ENCODE data around the gene ORM1. TPM values are rescaled to one million over a fixed set of nuclear protein-coding genes. Genes with fewer than 3 reads are reported as not detected.
"Not testable (repeated sequence)": the region's sequence is repeated elsewhere in the genome, so short reads cannot be mapped to it uniquely, and the experiment has no call there.

Gene ORM1
- polyA plus RNA-seq, 4 donors, result 0.30 to 0.34 TPM; not detected in 2

DNA sequence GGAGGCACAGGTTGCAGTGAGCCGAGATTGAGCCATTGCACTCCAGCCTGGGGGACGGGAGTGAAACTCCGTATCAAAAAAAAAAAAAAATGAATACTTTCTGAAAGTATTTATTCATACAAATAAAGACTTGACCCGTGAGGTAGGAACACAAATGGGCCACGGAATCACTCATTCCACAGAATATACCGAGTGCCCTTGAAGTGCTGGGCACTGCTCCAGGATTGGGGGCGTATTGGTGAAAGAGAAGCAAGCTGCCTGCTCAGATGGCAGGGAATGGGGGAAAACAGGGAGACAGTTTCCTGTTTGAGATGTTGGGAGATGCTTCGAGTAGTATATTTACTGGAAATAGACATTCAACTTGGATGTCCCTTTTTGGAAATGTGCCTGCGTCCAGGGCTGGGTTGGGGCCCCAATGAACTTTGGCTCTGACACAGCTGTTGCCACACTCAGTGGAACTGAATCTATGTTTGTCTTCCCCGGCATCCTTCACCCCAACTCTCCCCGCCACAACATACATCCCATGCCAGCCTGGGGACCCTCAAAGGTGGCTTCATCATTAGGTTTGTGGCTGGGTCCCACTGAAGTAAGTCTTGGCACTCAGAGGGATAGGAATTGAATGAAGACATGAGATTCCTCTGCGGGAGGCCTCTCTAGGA lies 609 bp upstream of the ORM1 start:
- DNase-seq (ENCODE audit: low read depth in 4 of 4, low spot score in 3 of 4), result not testable (repeated sequence)

DNA sequence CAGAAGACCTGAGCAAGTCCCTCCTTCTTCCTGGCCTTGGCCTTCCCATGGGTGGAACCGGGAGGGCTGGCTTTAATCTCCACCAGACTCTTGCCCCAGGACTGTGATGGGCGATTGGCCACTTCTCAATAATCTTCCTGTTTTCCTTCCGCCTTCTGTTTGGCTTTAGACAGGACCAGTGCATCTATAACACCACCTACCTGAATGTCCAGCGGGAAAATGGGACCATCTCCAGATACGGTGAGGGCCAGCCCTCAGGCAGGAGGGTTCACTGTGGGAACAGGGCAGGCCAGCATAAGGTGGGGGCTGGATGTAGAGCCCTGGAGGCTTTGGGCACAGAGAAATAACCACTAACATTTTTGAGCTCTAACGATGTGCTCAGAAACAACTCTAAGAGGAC lies 951 bp downstream of the ORM1 start:
- DNase-seq (ENCODE audit: low read depth in 4 of 4, low spot score in 3 of 4), result not testable (repeated sequence)

DNA sequence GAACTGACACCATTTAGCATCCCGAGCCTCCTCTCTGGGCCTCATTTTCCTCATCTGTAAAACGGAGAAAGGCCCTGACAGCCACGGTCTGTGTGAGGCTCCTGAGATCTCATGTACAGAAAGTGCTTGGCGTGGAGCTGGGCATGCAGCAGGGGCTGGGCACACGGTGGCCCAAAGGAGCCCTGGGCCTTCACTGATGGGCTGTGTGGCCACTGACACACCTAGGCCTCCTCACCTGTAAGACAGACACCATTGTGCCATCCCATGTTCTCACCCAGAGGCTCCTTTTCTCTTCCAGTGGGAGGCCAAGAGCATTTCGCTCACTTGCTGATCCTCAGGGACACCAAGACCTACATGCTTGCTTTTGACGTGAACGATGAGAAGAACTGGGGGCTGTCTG lies 1.6 kb downstream of the ORM1 start:
- DNase-seq (ENCODE audit: low read depth in 4 of 4, low spot score in 3 of 4), result no peak

DNA sequence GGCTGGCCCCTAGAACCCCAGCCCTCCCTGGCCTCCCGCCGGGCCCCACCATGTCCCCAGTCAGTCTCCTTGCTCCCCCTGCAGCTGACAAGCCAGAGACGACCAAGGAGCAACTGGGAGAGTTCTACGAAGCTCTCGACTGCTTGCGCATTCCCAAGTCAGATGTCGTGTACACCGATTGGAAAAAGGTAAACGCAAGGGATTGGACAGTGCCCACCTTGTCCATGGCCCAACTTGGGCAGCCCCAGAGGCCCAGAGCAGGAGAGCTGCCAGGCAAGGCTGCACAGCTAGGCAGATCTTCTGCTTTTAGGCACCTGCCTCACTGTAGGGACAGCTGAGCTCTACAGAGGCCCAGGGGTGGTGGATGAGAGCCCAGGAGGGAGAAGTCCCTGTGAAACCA lies 2.1 kb downstream of the ORM1 start:
- DNase-seq (ENCODE audit: low read depth in 4 of 4, low spot score in 3 of 4), result not testable (repeated sequence)

DNA sequence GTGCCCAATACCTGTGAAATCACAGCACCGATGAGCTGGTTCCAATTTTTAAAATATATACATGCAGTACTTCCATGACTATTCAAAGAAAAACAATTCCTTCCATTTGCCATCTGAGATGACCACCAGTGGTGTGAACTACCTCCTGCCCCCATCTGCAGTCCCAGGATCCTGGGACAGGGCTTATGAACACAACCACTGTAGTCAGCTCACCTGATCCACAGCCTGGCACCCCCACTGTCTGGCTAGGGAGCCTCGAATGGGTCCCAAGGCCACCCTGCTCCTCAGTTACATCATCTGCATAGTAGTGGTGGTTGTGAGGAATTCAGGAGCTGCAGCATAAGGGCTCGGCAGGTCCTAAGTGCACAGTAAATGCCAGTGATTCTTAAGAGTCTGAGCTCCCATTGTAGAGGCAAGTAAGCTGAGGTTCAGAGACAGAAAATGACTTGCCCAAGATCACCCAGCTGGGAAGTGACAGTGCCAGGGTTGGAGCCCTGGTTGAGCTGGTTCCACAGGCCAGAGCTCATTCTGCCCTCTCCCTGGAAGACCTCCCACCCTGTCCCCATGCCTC lies 2.9 kb downstream of the ORM1 start:
- not testable (repeated sequence) for DNase-seq (ENCODE audit: low read depth in 4 of 4, low spot score in 3 of 4)

DNA sequence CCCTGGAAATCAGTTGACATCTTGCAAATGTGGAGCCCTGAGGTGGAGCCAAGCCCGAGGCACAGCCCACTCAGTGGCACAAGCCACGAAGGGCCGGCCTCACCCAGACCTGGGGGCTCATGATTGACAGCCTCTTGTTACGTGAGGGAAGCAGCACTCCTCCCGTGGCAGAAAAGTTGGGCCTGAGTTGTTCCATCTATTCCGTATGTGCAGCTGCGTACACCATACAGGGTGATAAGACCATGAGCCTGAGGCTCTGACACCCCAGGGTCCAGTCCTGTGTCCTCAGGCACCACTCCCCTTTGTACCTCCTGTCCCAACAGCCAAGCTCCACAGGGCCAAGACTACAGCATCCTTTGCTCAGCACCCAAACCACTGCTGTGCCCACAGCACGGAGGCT lies 4.9 kb downstream of the ORM1 start:
- DNase-seq (ENCODE audit: low read depth in 4 of 4, low spot score in 3 of 4), result no peak

DNA sequence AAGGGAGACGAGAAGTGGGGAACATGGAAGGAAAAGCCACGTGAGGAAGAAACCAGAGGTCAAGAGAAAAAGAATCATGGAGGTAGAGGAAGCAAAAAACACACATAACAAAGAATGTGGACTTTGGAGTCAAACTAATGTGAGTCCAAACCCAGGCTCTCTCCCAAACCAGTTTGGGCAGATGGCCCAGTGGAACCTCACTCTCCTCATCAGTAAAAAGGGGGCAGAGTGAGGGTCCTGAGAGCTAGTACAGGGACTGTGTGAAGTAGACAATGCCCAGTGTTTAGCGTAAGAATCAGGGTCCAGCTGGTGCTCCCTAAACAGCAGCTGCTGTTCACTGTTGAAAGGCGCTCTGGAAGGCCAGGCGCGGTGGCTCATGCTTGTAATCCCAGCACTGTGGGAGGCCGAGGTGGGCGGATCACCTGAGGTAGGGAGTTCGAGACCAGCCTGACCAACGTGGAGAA lies 5.5 kb downstream of the ORM1 start:
- DNase-seq (ENCODE audit: low read depth in 4 of 4, low spot score in 3 of 4), result not testable (repeated sequence)

DNA sequence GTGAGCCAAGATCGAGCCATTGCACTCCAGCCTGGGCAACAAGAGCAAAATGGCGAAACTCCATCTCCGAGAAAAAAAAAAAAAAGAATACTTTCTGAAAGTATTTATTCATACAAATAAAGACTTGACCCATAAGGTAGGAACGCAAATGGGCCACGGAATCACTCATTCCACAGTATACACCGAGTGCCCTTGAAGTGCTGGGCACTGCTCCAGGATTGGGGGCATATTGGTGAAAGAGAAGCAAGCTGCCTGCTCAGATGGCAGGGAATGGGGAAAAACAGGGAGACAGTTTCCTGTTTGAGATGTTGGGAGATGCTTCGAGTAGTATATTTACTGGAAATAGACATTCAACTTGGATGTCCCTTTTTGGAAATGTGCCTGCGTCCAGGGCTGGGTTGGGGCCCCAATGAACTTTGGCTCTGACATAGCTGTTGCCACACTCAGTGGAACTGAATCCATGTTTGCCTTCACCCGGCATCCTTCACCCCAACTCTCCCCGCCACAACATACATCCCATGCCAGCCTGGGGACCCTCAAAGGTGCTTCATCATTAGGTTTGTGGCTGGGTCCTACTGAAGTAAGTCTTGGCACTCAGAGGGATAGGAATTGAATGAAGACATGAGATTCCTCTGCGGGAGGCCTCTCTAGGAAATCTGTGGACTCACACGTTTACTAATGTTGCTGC lies 6.2 kb downstream of the ORM1 start:
- DNase-seq (ENCODE audit: low read depth in 4 of 4, low spot score in 3 of 4), result not testable (repeated sequence)

GRCh38 chr9:114329625-114330022 lies 6.7 kb downstream of the ORM1 start, which contains the start of gene ORM2:
Gene ORM2 (plus strand): TSS chr9:114329869. CDS start chr9:114329905, 36 bp downstream.
- not testable (repeated sequence) for DNase-seq (ENCODE audit: low read depth in 4 of 4, low spot score in 3 of 4)

- no peak for DNase-seq (ENCODE audit: low read depth in 4 of 4, low spot score in 3 of 4)
Observed at GRCh38 chr9:114330636-114331035, 7.7 kb downstream of the ORM1 start.

DNA sequence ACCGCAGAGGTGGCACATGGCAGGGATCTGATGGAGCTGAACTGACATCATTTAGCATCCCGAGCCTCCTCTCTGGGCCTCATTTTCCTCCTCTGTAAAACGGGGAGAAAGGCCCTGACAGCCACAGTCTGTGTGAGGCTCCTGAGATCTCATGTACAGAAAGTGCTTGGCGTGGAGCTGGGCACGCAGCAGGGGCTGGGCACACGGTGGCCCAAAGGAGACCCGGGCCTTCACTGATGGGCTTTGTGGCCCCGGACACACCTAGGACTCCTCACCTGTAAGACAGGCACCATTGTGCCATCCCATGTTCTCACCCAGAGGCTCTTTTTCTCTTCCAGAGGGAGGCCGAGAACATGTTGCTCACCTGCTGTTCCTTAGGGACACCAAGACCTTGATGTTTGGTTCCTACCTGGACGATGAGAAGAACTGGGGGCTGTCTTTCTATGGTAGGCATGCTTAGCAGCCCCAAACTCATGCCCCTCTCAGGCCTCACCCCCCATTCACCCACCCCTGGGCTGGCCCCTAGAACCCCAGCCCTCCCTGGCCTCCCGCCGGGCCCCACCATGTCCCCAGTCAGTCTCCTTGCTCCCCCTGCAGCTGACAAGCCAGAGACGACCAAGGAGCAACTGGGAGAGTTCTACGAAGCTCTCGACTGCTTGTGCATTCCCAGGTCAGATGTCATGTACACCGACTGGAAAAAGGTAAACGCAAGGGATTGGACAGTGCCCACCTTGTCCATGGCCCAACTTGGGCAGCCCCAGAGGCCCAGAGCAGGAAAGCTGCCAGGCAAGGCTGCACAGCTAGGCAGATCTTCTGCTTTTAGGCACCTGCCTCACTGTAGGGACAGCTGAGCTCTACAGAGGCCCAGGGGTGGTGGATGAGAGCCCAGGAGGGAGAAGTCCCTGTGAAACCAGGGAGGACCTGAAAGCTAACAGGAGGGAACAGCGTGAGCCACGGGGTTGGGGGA lies 8.6 kb downstream of the ORM1 start:
- not testable (repeated sequence) for DNase-seq (ENCODE audit: low read depth in 4 of 4, low spot score in 3 of 4)

GRCh38 chr9:114332474-114333040 lies 9.7 kb downstream of the ORM1 start:
- DNase-seq (ENCODE audit: low read depth in 4 of 4, low spot score in 3 of 4), result not testable (repeated sequence)

GRCh38 chr9:114333718-114334117 lies 10.8 kb downstream of the ORM1 start:
- DNase-seq (ENCODE audit: low read depth in 4 of 4, low spot score in 3 of 4), result not testable (repeated sequence)

DNA sequence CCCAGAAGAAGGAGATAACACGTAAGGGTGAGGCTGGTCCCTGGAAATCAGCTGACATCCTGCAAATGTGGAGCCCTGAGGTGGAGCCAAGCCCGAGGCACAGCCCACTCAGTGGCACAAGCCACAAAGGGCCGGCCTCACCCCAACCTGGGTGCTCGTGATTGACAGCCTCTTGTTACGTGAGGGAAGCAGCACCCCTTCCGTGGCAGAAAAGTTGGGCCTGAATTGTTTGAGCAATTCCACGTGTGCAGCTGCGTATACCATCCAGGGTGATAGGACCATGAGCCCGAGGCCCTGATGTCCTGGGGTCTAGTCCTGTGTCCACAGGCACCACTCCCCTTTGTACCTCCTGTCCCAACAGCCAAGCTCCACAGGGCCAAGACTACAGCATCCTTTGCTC lies 11.6 kb downstream of the ORM1 start:
- no peak for DNase-seq (ENCODE audit: low read depth in 4 of 4, low spot score in 3 of 4)

- DNase-seq (ENCODE audit: low read depth in 4 of 4, low spot score in 3 of 4), result no peak
Observed at GRCh38 chr9:114335745-114336144, 12.8 kb downstream of the ORM1 start.

DNA sequence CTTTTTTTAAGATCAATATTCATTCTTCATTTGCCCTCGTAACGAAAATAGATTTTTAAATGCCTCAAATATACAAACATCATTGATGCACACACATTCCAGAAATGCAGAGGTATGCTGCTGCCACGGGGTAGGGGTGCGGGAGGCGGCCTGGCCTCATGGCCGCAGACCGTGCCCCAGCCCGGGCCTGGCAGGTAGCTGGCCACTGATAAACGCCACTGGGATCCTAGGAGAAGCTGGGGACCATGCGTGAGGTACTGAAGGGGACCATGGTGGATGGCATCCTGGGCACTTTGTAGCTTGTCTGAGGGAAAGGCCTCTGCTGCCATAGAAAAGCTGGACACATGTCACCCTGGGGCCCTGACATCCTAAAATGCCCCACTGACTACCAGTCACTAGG lies 13.3 kb downstream of the ORM1 start:
- DNase-seq (ENCODE audit: low read depth in 4 of 4, low spot score in 3 of 4), result no peak

DNA sequence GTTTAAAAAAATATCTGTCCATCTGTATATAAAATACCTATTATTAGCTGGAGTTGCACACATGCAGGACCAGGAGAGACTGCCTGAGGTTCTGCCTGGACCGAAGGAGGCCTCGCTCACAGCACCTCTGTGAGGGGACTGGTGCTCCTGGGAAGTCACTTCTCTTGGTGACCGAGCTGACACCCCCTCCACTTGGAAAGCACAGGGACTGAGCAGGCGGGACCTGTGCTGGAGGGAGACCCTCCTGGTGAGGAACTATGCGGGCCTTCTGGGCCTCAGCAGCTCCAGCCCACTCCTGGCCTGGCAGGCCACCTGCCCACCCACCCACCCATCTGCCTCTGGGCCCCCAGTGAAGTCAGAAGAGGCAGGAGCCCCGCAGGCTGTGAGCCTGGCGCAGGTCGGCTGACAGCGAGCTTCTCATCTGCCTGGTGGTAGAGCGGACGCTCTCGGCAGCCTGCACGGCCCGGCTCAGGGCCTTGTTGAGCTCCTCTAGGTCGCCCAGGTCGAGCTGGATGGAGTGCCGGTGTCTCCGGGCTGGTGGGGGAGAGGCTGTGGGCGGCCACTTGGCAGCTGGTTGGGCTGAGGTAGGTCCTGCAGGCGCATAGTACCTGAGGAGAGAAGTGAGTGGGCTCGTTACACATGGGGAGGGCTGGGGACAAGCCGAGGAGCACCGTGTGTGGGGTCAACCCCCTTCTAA lies 13.9 kb downstream of the ORM1 start:
- DNase-seq (ENCODE audit: low read depth in 4 of 4, low spot score in 3 of 4), result no peak

DNA sequence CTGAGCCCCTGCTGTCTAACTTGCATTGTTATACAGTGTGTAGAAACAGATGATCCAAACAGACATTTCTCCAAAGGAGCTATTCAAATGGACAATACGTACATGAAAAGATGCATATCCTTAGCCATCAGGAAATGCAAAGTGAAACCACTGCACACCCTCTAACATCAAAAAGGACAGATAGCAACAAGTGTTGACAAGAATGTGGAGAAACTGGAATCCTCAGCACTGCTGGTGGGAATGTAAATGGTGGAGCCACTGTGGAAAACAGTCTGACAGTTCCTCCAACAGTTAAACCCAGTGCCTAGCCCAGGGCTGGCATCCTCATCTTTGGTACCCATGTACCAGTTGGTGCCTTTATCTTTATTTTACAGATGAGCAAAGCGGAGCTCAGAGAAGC lies 15.3 kb downstream of the ORM1 start:
- DNase-seq (ENCODE audit: low read depth in 4 of 4, low spot score in 3 of 4), result no peak

GRCh38 chr9:114339130-114339908 lies 16.4 kb downstream of the ORM1 start:
- DNase-seq (ENCODE audit: low read depth in 4 of 4, low spot score in 3 of 4), result peak in 1 of 4 donors; percentile 10

Data from right renal pelvis (tissue), 4 donors.